Uterus (tissue), 4 donors: ENCODE data around the gene GDNF. TPM values are rescaled to one million over a fixed set of nuclear protein-coding genes. Genes with fewer than 3 reads are reported as not detected.

Experiments
- DNase-seq, 2 donors: peaks; one replicate each; pipeline ENCODE4 v3.0.0-alpha.2; 2019 to 2020
- H3K27ac ChIP-seq, 2 donors: fragments of 200-600 bp; sonication (generic); 1 replicate in 1 of 2; 2 replicates in 1 of 2; pipeline ENCODE4 v1.5.1; 2016 to 2018
- H3K27me3 ChIP-seq, 2 donors: fragments of 200-600 bp; sonication (generic); one replicate each; pipeline ENCODE4 v1.5.1; 2018 to 2019; ENCODE audit warnings: control low read depth in 1 of 2
- H3K36me3 ChIP-seq, 2 donors: fragments of 200-600 bp; sonication (generic); one replicate each; pipeline ENCODE4 v1.5.1; 2019; ENCODE audit warnings: control low read depth in 1 of 2
- H3K4me1 ChIP-seq, 2 donors: fragments of 200-600 bp; sonication (generic); one replicate each; pipeline ENCODE4 v1.5.1; 2018 to 2019; ENCODE audit warnings: control low read depth in 1 of 2
- H3K4me3 ChIP-seq, 2 donors: fragments of 200-600 bp; sonication (generic); 1 replicate in 1 of 2; 2 replicates in 1 of 2; pipeline ENCODE4 v1.5.1; 2018 to 2019; ENCODE audit warnings: mild to moderate bottlenecking in 1 of 2
- H3K9me3 ChIP-seq, 2 donors: fragments of 200-600 bp; sonication (generic); one replicate each; pipeline ENCODE4 v1.5.1; 2019; ENCODE audit warnings: control low read depth in 1 of 2
- CTCF ChIP-seq, 4 experiments: fragments of 200-600 bp in 2 of 4; fragments of 450-650 bp in 2 of 4; sonication (generic) in 2 of 4; IDR thresholded peaks; one replicate each; pipeline ENCODE4 v1.5.1; 2016 to 2019; ENCODE audit warnings: antibody characterized with exemption in 4 of 4, mild to moderate bottlenecking in 2 of 4, moderate library complexity in 1 of 4
- POLR2A ChIP-seq, 2 donors: fragments of 450-650 bp; IDR thresholded peaks; one replicate each; pipeline ENCODE4 v1.6.1; 2016; ENCODE audit warnings: antibody characterized with exemption in 2 of 2, mild to moderate bottlenecking in 1 of 2, moderate library complexity in 1 of 2
- intact Hi-C: fragments of 100-400 bp; cut with DNase I; formaldehyde crosslinking; loops from one replicate; pipeline ENCODE4 v1.15.1; 2023; ENCODE audit warnings: low total_unique reads
- total RNA-seq, 4 donors: library from RNA; depleted of rRNA in 3 of 4; stranded (reverse); fragments of >200 nt in 3 of 4; gene quantifications; one replicate each; pipeline versions ENCODE4 v1.1.0 to v1.2.4, GENCODE V29; 2014 to 2023
- donor health status: DM: yes; HTN: yes; CAD: no.

GDNF gene
- total RNA-seq, 4 donors from 2014 or later: 0.77 to 1.0 (median 0.85) TPM; not detected in 1

- H3K4me3 ChIP-seq: no peak overlapping the region
- no peak overlapping the region for H3K27ac ChIP-seq
- TF ChIP-seq CTCF (IDR thresholded peaks at IDR 0.05) (no peak), POLR2A (IDR thresholded peaks at IDR 0.05) (no peak)
- H3K9me3 ChIP-seq: no peaks in the 10 kb centered on the region
- no peak for DNase-seq
- no peaks in the 10 kb centered on the region for H3K4me1 ChIP-seq
- intact Hi-C loops: no loop called here
- no peaks in the 10 kb centered on the region for H3K27me3 ChIP-seq
- no peaks in the 10 kb centered on the region for H3K36me3 ChIP-seq
Observed at GRCh38 chr5:37767961-37768360, 71.9 kb downstream of the GDNF start.

GRCh38 chr5:37767251-37767650 is 72.6 kb downstream of the GDNF start:
- intact Hi-C loops: no loop called here

More at GRCh38 chr5:37767251-37767650, 72.6 kb downstream of the GDNF start:
- Histone ChIP-seq H3K4me1 (no peaks in the 10 kb centered on the region), H3K36me3 (no peaks in the 10 kb centered on the region), H3K27ac (no peak overlapping the region), H3K27me3 (no peaks in the 10 kb centered on the region), H3K4me3 (no peak overlapping the region), H3K9me3 (no peaks in the 10 kb centered on the region)
- no peak for DNase-seq
- TF ChIP-seq POLR2A (IDR thresholded peaks at IDR 0.05) (no peak), CTCF (IDR thresholded peaks at IDR 0.05) (no peak)
